Omental fat pad (tissue), 4 donors: ENCODE results near the gene LCLAT1. TPM values are rescaled to one million over a fixed set of nuclear protein-coding genes. Genes with fewer than 3 reads are reported as not detected.

Experiments
- ATAC-seq: fragments of 150-250 bp; one replicate; pipeline ENCODE4 v1.9.1; 2016; ENCODE audit warnings: mild to moderate bottlenecking, moderate library complexity; ENCODE audit not compliant: low FRiP score
- DNase-seq: peaks from one replicate; pipeline ENCODE4 v3.0.0-alpha.2; 2019; ENCODE audit warnings: low spot score
- CTCF ChIP-seq, 3 donors: fragments of 450-650 bp; IDR thresholded peaks; one replicate each; pipeline ENCODE4 v1.5.1; 2016 to 2017; ENCODE audit warnings: antibody characterized with exemption in 3 of 3, mild to moderate bottlenecking in 3 of 3, moderate library complexity in 2 of 3
- total RNA-seq, 4 donors: library from RNA; depleted of rRNA; stranded (reverse); fragments of >200 nt; gene quantifications; one replicate each; pipeline ENCODE4 v1.1.0, GENCODE V29; 2016

Gene LCLAT1
- total RNA-seq, 4 donors from 2014 or later, result 6.7 to 10.9 (median 8.7) TPM

GRCh38 chr2:30516166-30516565 is 69.1 kb downstream of the LCLAT1 start:
- no peak for TF ChIP-seq CTCF (IDR thresholded peaks at IDR 0.05)
- no peak for ATAC-seq
- no peak for DNase-seq

- TF ChIP-seq CTCF (IDR thresholded peaks at IDR 0.05), result no peak
- DNase-seq (no peak), ATAC-seq (no peak)
Observed at GRCh38 chr2:30519796-30520195, 72.8 kb downstream of the LCLAT1 start.

GRCh38 chr2:30522421-30522820 is 75.4 kb downstream of the LCLAT1 start:
- no peak for ATAC-seq
- no peak for TF ChIP-seq CTCF (IDR thresholded peaks at IDR 0.05)
- DNase-seq, result no peak

- no peak for TF ChIP-seq CTCF (IDR thresholded peaks at IDR 0.05)
- DNase-seq, result no peak
- no peak for ATAC-seq
Observed at GRCh38 chr2:30527411-30527810, 80.4 kb downstream of the LCLAT1 start.

- no peak for DNase-seq
- no peak for ATAC-seq
Observed at GRCh38 chr2:30527859-30528258, 80.8 kb downstream of the LCLAT1 start.

GRCh38 chr2:30530346-30530745 is 83.3 kb downstream of the LCLAT1 start:
- DNase-seq, result no peak
- no peak for ATAC-seq
- TF ChIP-seq CTCF (IDR thresholded peaks at IDR 0.05), result no peak

More at GRCh38 chr2:30527859-30528258, 80.8 kb downstream of the LCLAT1 start:
- TF ChIP-seq CTCF (IDR thresholded peaks at IDR 0.05), result no peak

- ATAC-seq (no peak), DNase-seq (no peak)
- no peak for TF ChIP-seq CTCF (IDR thresholded peaks at IDR 0.05)
Observed at GRCh38 chr2:30541680-30542079, 94.6 kb downstream of the LCLAT1 start.
